ENCODE measurements around the gene MATN3.

- TF ChIP-seq, protein P1, sequence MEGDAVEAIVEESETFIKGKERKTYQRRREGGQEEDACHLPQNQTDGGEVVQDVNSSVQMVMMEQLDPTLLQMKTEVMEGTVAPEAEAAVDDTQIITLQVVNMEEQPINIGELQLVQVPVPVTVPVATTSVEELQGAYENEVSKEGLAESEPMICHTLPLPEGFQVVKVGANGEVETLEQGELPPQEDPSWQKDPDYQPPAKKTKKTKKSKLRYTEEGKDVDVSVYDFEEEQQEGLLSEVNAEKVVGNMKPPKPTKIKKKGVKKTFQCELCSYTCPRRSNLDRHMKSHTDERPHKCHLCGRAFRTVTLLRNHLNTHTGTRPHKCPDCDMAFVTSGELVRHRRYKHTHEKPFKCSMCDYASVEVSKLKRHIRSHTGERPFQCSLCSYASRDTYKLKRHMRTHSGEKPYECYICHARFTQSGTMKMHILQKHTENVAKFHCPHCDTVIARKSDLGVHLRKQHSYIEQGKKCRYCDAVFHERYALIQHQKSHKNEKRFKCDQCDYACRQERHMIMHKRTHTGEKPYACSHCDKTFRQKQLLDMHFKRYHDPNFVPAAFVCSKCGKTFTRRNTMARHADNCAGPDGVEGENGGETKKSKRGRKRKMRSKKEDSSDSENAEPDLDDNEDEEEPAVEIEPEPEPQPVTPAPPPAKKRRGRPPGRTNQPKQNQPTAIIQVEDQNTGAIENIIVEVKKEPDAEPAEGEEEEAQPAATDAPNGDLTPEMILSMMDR (IDR thresholded peaks at IDR 0.05): no peak
- TF ChIP-seq POLR2A (IDR thresholded peaks at IDR 0.05): no peak
Observed at GRCh38 chr2:20013126-20013849, 820 bp upstream of the MATN3 start.

Data from lower leg skin (tissue), 3 donors.